Hematopoietic multipotent progenitor cell (in vitro differentiated cells): Measurements from ENCODE around the gene KMT2A. TPM values are rescaled to one million over a fixed set of nuclear protein-coding genes. Genes with fewer than 3 reads are reported as not detected.
"Not testable (repeated sequence)": the region's sequence is repeated elsewhere in the genome, so short reads cannot be mapped to it uniquely, and the experiment has no call there.

Experiments used
- DNase-seq, 3 donors: peaks; one replicate each; pipeline ENCODE4 v3.0.0-alpha.2; 2011 to 2015; ENCODE audit warnings: low read depth in 2 of 3, low spot score in 2 of 3
- total RNA-seq: library from RNA; depleted of rRNA; stranded (reverse); fragments of >200 nt; gene quantifications from one replicate; pipeline ENCODE4 v1.2.3, GENCODE V29; 2012

Gene KMT2A
- total RNA-seq, 1 donor, result 78.4 TPM

- DNase-seq, result peak in 2 of 3 donors; percentile 51 to 57
These were observed 1.6 kb upstream of the KMT2A start for GRCh38 chr11:118434553-118435289.

GRCh38 chr11:118435290-118435892, 901 bp upstream of the KMT2A start:
- peak in 2 of 3 donors; percentile 75 for DNase-seq

GRCh38 chr11:118436639-118437207, 431 bp downstream of the KMT2A start:
- peak in 2 of 3 donors; percentile 35 to 42 for DNase-seq

GRCh38 chr11:118437208-118438125, 1.2 kb downstream of the KMT2A start:
- peak in 2 of 3 donors; percentile 36 to 41 for DNase-seq

GRCh38 chr11:118438314-118438931, 2.1 kb downstream of the KMT2A start:
- peak; percentile 35 to 80 (median 75) for DNase-seq

- DNase-seq, result no peak
These were observed 3.4 kb downstream of the KMT2A start for GRCh38 chr11:118439646-118440045.

- no peak for DNase-seq
These were observed 5.5 kb downstream of the KMT2A start for GRCh38 chr11:118441770-118442275.

- no peak for DNase-seq
These were observed 6.0 kb downstream of the KMT2A start for GRCh38 chr11:118442301-118442700.

- DNase-seq, result no peak
These were observed 6.8 kb downstream of the KMT2A start for GRCh38 chr11:118442908-118443589.

GRCh38 chr11:118443590-118444218, 7.4 kb downstream of the KMT2A start:
- no peak for DNase-seq

- DNase-seq, result no peak
These were observed 11.1 kb downstream of the KMT2A start for GRCh38 chr11:118447423-118447822.

- no peak for DNase-seq
These were observed 12.0 kb downstream of the KMT2A start for GRCh38 chr11:118448294-118448693.

- no peak for DNase-seq
These were observed 13.1 kb downstream of the KMT2A start for GRCh38 chr11:118449316-118449918.

GRCh38 chr11:118450451-118450850, 14.2 kb downstream of the KMT2A start:
- no peak for DNase-seq

GRCh38 chr11:118462178-118462577, 25.9 kb downstream of the KMT2A start:
- DNase-seq, result no peak

- not testable (repeated sequence) for DNase-seq
These were observed 32.7 kb downstream of the KMT2A start for GRCh38 chr11:118468968-118469367.

- no peak for DNase-seq
These were observed 34.7 kb downstream of the KMT2A start for GRCh38 chr11:118471030-118471429.

- DNase-seq, result no peak
These were observed 37.2 kb downstream of the KMT2A start for GRCh38 chr11:118473537-118473936.

GRCh38 chr11:118476676-118477075, 40.4 kb downstream of the KMT2A start:
- no peak for DNase-seq
